Measurements from ENCODE around the gene BAZ1B.

GRCh38 chr7:73423519-73424488, 98.3 kb downstream of the BAZ1B start:
- TF ChIP-seq, protein P1, sequence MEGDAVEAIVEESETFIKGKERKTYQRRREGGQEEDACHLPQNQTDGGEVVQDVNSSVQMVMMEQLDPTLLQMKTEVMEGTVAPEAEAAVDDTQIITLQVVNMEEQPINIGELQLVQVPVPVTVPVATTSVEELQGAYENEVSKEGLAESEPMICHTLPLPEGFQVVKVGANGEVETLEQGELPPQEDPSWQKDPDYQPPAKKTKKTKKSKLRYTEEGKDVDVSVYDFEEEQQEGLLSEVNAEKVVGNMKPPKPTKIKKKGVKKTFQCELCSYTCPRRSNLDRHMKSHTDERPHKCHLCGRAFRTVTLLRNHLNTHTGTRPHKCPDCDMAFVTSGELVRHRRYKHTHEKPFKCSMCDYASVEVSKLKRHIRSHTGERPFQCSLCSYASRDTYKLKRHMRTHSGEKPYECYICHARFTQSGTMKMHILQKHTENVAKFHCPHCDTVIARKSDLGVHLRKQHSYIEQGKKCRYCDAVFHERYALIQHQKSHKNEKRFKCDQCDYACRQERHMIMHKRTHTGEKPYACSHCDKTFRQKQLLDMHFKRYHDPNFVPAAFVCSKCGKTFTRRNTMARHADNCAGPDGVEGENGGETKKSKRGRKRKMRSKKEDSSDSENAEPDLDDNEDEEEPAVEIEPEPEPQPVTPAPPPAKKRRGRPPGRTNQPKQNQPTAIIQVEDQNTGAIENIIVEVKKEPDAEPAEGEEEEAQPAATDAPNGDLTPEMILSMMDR (IDR thresholded peaks at IDR 0.05; ENCODE audit: low read depth, low read length, poor library complexity, severe bottlenecking): no peak
- no peak for TF ChIP-seq EZH2phosphoT487 (IDR thresholded peaks at IDR 0.05; ENCODE audit: borderline replicate concordance, low read length)
